ENCODE results near the gene AIFM3. TPM values are rescaled to one million over a fixed set of nuclear protein-coding genes. Genes with fewer than 3 reads are reported as not detected.

The AIFM3 gene
- total and polyA plus RNA-seq, 2 donors (not counting 3 experiments of a cell fraction or from before 2014, with no cell fraction given) = 0.15 TPM; not detected in 1

DNA sequence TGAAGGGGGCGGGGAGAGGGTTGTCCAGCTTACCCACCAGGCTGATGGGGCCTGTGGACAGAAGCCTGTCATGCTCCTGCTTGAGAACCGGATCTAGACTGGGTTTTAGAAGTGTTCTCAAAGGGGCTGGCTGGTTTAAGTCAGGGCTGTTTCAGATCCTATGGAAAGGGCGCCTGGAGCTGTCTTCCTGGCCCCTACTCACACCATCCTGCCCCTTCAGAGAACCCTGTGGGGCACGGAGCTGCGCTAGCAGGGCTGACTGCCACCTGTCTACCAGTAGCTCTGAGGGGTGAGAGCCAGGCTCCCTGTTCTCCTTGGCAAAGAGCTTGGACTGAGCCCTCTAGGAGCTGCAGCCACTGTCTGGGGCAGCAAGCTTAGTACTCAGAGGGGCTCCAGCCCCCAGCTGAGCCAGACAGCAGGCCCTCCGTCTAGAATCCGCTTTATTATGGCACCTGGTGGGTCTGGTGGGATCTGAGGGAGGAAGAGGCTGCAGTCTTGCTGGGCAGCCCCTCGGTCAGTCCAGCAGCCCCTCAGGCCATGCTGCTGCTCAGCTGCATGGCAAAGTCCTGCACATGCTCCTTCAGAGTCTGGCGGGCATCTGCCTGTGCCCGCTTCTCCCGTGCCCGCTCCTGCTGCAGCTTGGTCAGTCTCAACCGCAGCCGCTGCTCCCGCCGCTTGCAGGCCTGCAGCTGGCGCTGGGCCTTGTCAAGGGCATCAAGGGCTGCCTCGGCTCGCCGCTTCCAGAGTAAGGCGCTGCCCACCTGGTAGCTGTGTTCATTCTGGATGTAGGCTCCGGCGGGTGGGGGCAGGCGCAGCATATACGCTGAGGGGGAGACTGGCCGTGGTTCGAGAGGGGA lies 32.5 kb downstream of the AIFM3 start:
- intact Hi-C loops (cut with micrococcal nuclease) = loop anchor here (2.0 to 5.0 kb wide), 2 partner anchors 83 to 112 kb away; partner anchors contain the start of gene CRKL
- TF ChIP-seq JUN (IDR thresholded peaks at IDR 0.05; ENCODE audit: borderline replicate concordance, insufficient read depth, insufficient read length, low read depth) (no peak), POLR2A (IDR thresholded peaks at IDR 0.05; ENCODE audit: low read depth, low read length) (peak; percentile 40)
- TF ChIP-seq, protein P1, sequence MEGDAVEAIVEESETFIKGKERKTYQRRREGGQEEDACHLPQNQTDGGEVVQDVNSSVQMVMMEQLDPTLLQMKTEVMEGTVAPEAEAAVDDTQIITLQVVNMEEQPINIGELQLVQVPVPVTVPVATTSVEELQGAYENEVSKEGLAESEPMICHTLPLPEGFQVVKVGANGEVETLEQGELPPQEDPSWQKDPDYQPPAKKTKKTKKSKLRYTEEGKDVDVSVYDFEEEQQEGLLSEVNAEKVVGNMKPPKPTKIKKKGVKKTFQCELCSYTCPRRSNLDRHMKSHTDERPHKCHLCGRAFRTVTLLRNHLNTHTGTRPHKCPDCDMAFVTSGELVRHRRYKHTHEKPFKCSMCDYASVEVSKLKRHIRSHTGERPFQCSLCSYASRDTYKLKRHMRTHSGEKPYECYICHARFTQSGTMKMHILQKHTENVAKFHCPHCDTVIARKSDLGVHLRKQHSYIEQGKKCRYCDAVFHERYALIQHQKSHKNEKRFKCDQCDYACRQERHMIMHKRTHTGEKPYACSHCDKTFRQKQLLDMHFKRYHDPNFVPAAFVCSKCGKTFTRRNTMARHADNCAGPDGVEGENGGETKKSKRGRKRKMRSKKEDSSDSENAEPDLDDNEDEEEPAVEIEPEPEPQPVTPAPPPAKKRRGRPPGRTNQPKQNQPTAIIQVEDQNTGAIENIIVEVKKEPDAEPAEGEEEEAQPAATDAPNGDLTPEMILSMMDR (IDR thresholded peaks at IDR 0.05; ENCODE audit: extremely low read depth in 1 of 2, insufficient read depth in 1 of 2, low read depth in 1 of 2, low read length in 2 of 2) = no peak
- TF ChIP-seq, protein P2, sequence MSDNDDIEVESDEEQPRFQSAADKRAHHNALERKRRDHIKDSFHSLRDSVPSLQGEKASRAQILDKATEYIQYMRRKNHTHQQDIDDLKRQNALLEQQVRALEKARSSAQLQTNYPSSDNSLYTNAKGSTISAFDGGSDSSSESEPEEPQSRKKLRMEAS (IDR thresholded peaks at IDR 0.05; ENCODE audit: insufficient read depth, insufficient read length) = no peak
- H3K4me2 ChIP-seq (ENCODE audit: insufficient read depth, low read length) = no peak overlapping the region
- dilution Hi-C loops (cut with MboI; ENCODE audit: extremely low pct_ligation_motif_present, low sequenced_read_pairs) = no loop called here
- no peak overlapping the region for H3K9ac ChIP-seq (replicated peaks; ENCODE audit: extremely low read depth, insufficient read depth, low read length)
- H3K4me1 ChIP-seq (ENCODE audit: control insufficient read depth, extremely low read depth, insufficient read depth, low read length) = peaks cover 22% of the 10 kb centered on the region
- no peak for FAIRE-seq
- no peaks in the 10 kb centered on the region for H3K9me3 ChIP-seq (replicated peaks; ENCODE audit: control insufficient read depth, insufficient read depth, low read length)
- H3K36me3 ChIP-seq (ENCODE audit: control insufficient read depth in 2 of 2, extremely low read depth in 1 of 2, insufficient read depth in 2 of 2, low read length in 2 of 2) = peaks cover 5 to 16% of the 10 kb centered on the region in 2 experiments
- ChIA-PET POLR2A (interaction anchor here (0.8 to 1.5 kb wide), 2 partner anchors 17 to 18 kb away, joined by 3 to 6 read pairs; partner anchors contain the start of gene LZTR1), CTCF (interaction anchor here (1.4 kb wide), 1 partner anchor 17 kb away, joined by 3 read pairs; the partner anchor contains the start of gene LZTR1)
- no peak overlapping the region for H3K27ac ChIP-seq (ENCODE audit: insufficient read depth, low read depth, low read length)
- no peak overlapping the region for H2AFZ ChIP-seq (ENCODE audit: low read depth, low read length)
- no peak for DNase-seq (ENCODE audit: low read depth, low spot score)
- H3K27me3 ChIP-seq (ENCODE audit: control insufficient read depth in 2 of 2, insufficient read depth in 2 of 2, low read length in 2 of 2) = no peaks in the 10 kb centered on the region
- H3K9me1 ChIP-seq (replicated peaks; ENCODE audit: control insufficient read depth, extremely low read depth, insufficient read depth, low read length) = no peaks in the 10 kb centered on the region
- no peak overlapping the region for H3K4me3 ChIP-seq (replicated peaks in 1 of 3; ENCODE audit: insufficient read depth in 1 of 3, low read depth in 1 of 3, low read length in 3 of 3)
- BruUV-seq (replicated peaks) = no TSS peak
- H4K20me1 ChIP-seq (replicated peaks; ENCODE audit: control insufficient read depth, extremely low read depth, insufficient read depth, low read length) = no peaks in the 10 kb centered on the region
- H3K79me2 ChIP-seq (ENCODE audit: control insufficient read depth, insufficient read depth, low read length) = peaks cover 20% of the 10 kb centered on the region

Data from endothelial cell of umbilical vein (primary cell).